Measurements from ENCODE around the gene WFDC2. TPM values are rescaled to one million over a fixed set of nuclear protein-coding genes. Genes with fewer than 3 reads are reported as not detected.

The WFDC2 gene
- total and polyA plus RNA-seq, 2 donors (not counting 3 experiments of a cell fraction or from before 2014, with no cell fraction given): not detected

- Histone ChIP-seq H4K20me1 (replicated peaks; ENCODE audit: control insufficient read depth, extremely low read depth, insufficient read depth, low read length) (no peaks in the 10 kb centered on the region), H3K9ac (replicated peaks; ENCODE audit: extremely low read depth, insufficient read depth, low read length) (no peak overlapping the region), H2AFZ (ENCODE audit: low read depth, low read length) (no peak overlapping the region), H3K27me3 (ENCODE audit: control insufficient read depth in 2 of 2, insufficient read depth in 2 of 2, low read length in 2 of 2) (no peaks in the 10 kb centered on the region), H3K36me3 (ENCODE audit: control insufficient read depth in 2 of 2, extremely low read depth in 1 of 2, insufficient read depth in 2 of 2, low read length in 2 of 2) (no peaks in the 10 kb centered on the region), H3K4me1 (ENCODE audit: control insufficient read depth, extremely low read depth, insufficient read depth, low read length) (no peaks in the 10 kb centered on the region), H3K79me2 (ENCODE audit: control insufficient read depth, insufficient read depth, low read length) (no peaks in the 10 kb centered on the region), H3K9me3 (replicated peaks; ENCODE audit: control insufficient read depth, insufficient read depth, low read length) (no peaks in the 10 kb centered on the region), H3K4me2 (ENCODE audit: insufficient read depth, low read length) (no peak overlapping the region), H3K9me1 (replicated peaks; ENCODE audit: control insufficient read depth, extremely low read depth, insufficient read depth, low read length) (no peaks in the 10 kb centered on the region), H3K4me3 (replicated peaks in 1 of 3; ENCODE audit: insufficient read depth in 1 of 3, low read depth in 1 of 3, low read length in 3 of 3) (no peak overlapping the region), H3K27ac (ENCODE audit: insufficient read depth, low read depth, low read length) (no peak overlapping the region)
- ChIA-PET POLR2A (no interaction called here), CTCF (interaction anchor here (1.5 kb wide), 1 partner anchor 25 kb away, joined by 3 read pairs; no protein-coding TSS in a partner anchor)
- no peak for FAIRE-seq
- DNase-seq (ENCODE audit: low read depth, low spot score): no peak
- TF ChIP-seq POLR2AphosphoS5 (IDR thresholded peaks at IDR 0.05; ENCODE audit: insufficient read depth, low read depth, low read length) (no peak), GATA2 (IDR thresholded peaks at IDR 0.05; ENCODE audit: insufficient read depth, insufficient read length, low read depth, low read length) (no peak), EZH2 (IDR thresholded peaks at IDR 0.05; ENCODE audit: borderline replicate concordance, low read depth, low read length, severe bottlenecking) (no peak), CTCF (IDR thresholded peaks at IDR 0.05; ENCODE audit: extremely low read depth in 1 of 2, insufficient read depth in 1 of 2, low read depth in 1 of 2, low read length in 2 of 2) (no peak), MAX (IDR thresholded peaks at IDR 0.05; ENCODE audit: insufficient read depth, insufficient read length) (no peak), FOS (IDR thresholded peaks at IDR 0.05; ENCODE audit: borderline replicate concordance, insufficient read depth, low read length) (no peak), JUN (IDR thresholded peaks at IDR 0.05; ENCODE audit: borderline replicate concordance, insufficient read depth, insufficient read length, low read depth) (no peak), MYC (IDR thresholded peaks at IDR 0.05; ENCODE audit: low read depth, low read length) (no peak), POLR2A (IDR thresholded peaks at IDR 0.05; ENCODE audit: low read depth, low read length) (no peak)
- dilution Hi-C loops (cut with MboI; ENCODE audit: extremely low pct_ligation_motif_present, low sequenced_read_pairs) (no loop called here), intact Hi-C loops (cut with micrococcal nuclease) (no loop called here)
- no TSS peak for BruUV-seq (replicated peaks)
Observed at GRCh38 chr20:45509091-45509490, 39.5 kb downstream of the WFDC2 start.

Measured in endothelial cell of umbilical vein (primary cell).